COLO829 (cell line): Measurements from ENCODE around the gene TRPC1.
A peak's percentile ranks its signal among the peaks of the same experiment; 100 is the strongest.
"Not testable (repeated sequence)": the region's sequence is repeated elsewhere in the genome, so short reads cannot be mapped to it uniquely, and the experiment has no call there.

Source experiments
- DNase-seq: peaks from one replicate; pipeline ENCODE4 v3.0.0; 2012; ENCODE audit warnings: low spot score

Gene TRPC1

DNA sequence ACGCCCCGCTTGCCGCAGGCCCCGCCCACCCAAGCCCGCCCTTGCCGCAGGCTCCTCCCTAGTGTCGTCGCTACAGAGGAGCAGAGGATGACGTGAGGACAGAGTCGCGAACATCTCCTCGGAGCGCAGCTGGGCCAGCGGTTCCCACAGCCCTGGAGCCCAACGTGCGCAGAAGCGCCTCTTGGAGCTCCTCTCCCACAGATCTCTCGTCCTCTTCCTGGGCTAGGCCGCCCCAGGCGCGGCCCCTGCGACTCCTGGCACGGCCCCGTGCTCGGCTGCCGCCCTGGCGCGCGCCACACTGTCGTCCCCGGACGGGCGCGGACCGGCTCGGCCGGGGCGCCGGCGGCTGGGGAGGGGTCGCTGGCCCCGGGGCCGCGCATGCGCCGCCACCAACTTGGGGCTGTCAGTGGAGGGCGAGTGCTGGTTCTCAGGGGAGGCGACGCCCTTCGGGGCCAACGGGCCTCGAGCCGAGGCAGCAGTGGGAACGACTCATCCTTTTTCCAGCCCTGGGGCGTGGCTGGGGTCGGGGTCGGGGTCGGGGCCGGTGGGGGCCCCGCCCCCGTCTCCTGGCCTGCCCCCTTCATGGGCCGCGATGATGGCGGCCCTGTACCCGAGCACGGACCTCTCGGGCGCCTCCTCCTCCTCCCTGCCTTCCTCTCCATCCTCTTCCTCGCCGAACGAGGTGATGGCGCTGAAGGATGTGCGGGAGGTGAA, at the start of gene TRPC1:
TSS of gene TRPC1 (plus strand) at position 67 of the 714 bp plus-strand sequence. CDS start at position 593, 526 bp downstream.
- peak; percentile 89 for DNase-seq

DNA sequence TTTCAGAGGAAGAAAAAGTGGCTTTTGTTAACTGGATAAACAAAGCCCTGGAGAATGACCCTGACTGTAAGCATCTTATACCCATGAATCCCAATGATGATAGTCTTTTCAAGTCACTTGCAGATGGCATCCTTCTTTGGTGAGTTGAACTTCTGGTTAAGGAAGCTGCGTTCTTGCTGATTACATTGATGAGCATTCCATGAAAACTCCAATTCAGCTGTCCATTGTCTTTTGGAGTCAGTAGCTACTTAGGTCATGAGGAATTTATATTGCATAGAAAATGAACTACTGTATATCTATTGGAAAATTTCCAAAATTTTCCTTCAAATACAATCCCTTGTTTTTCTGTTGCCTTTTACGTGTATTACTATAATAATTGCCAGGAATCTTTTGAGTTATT, 47.7 kb upstream of the TRPC1 start:
- DNase-seq = peak; percentile 56

DNA sequence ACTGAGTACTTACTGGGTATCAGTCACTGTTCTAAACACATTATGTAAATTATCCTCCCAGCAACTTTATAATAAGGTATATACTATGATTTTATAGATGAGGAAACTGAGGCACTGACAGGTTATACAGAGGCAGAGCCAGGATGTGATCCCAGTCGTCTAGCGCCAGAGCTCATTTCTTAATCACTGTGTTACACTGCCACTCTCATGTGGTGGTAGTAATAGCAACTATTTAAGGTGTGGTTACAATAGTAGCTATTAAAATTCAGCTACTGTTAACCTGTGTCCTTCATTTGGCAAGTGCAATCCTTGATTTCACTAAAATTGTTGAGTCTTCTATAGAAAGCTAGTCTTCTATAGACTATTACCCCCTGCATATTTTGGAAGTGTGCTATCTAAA, 43.1 kb upstream of the TRPC1 start:
- DNase-seq = no peak

DNA sequence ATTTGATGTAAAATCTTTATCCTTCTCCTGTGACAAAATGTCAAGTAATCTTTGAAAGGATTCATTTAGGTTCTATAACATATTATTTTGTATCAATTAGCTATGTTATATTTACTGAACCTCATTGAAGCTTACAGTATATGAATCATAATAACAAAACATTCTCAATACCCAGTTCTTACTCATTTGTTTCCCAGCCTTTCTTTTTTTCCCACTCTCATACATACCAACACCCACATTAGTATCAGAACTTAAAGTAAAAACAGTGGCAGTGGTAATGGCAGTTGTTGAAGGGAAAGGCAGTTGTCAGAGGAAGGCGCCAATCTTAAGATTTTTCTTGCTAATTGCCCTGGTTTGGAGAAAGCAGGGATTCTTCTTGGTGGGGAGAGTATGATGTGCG, 33.2 kb upstream of the TRPC1 start:
- no peak for DNase-seq

DNA sequence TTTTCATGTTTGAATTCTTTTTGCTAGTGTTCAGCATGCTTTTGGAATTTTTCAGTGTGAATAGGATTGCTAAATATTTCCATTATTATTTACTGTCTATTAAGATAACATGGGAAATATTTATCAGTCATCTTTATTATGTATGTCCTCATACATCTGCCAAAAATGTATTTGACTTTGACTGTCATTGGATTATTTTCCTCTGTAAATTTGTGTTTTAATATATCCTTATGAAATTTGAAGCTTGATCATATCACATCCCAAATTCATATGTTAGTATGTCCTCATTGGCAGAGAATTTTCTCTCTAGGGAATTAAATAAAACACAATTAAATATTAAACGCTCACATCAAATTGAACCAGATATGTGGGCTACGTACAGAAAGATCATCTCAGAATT, 32.3 kb upstream of the TRPC1 start:
- DNase-seq = no peak

DNA sequence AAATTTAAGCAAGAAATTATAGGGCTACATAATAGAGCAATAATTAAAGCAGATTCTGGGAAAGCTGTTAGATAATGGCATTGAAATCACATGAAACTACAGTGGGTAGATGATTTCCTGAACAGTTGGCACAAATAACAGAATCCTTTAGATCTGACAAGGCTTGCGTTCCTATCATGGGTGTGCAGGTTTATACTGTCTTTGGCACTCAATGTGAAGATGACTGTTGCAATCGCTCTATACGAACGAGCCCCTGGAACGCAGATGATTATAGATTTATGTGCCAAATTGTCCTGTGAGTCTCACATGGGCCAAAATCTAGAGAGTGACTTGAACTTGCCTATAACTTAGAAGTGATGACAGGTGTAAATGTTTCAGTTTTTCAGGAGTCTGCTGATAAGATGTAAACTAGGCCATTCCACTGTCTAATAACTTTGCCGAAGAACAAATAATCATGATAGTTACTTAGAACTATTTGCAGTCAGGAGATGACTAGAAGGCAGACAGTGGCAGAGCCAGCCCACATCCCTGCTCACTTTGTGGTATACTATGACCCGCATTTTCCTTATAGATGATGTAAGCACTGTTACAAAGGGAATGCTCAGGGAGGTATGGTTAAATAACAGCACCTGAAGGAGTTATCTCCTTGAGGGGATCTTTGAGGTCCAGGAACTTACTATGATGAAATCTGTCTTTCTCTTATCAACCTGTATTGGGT, 30.5 kb upstream of the TRPC1 start:
- DNase-seq = no peak

DNA sequence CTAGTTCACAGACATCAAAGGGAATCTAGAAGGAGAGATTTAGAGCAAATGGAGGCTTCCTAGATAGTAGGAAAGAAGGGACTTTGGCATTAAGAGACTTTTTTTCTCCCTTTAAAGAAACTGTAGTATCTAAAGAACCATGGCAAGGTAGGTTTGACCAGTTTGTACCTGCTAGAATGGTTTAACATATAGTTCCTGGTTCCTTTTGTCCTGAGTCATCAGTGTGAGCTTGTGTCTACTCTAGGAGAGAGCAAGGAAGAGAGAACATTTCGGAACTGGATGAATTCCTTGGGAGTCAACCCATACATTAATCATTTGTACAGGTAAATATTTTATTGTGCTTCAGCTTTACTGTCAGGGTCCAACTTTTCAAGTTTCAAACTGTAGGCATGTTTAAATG, 29.6 kb upstream of the TRPC1 start:
- DNase-seq = no peak

DNA sequence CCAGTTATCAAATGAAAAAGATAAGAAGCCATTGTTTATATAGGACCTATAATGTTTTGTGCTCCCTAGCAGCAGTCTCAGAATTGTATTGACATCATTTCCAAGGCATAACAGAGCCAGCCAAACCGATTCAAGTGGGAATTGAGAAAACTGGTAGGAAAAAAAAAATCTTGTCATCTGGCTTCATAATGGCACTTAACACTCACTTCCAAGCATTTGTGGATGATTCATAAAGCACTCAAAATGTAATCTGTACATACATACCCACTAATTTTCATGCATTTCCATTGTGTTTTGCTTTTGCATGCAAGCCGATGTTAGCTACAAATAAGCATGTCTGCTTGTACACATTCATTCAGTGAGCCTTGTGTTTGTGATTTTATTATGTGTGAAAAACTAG, 18.6 kb upstream of the TRPC1 start:
- no peak for DNase-seq

DNA sequence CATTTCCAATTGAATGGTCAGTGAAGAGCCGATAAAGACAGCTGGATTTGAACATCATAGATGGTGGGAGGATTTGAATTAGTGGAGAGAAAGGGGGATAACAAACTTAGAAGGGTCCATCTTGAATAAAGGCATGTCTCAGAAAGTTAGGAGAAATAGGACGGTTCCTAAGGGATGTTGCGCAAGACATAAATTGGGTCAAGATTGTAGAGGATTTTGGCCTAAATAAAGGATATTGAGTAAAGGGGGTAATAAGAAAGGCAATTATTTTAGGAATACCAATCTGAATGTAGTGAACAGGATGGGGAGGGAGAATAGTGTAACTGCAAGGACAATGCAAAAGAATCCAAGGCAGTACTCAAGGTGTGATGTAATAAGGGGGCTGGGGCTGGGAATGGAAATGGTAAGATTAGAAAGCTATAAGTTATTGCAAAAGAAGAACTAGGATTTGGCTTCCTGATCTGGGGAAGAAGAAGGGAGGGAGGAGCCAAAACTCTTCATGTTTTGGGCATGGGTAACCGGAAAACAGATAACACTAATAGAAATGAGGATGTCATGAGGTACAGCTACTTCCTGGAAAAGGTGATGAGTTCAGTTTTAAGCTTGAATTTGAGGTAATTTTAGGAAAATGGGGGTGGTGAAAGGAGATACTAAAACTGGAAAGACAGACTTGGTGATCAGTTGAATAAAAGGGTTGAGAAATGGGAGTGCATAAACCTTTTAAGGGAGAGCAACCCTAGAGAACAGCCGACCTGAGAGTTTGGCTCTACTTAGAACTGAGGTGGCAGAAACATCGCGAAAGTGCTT, 17.3 kb upstream of the TRPC1 start:
- no peak for DNase-seq

DNA sequence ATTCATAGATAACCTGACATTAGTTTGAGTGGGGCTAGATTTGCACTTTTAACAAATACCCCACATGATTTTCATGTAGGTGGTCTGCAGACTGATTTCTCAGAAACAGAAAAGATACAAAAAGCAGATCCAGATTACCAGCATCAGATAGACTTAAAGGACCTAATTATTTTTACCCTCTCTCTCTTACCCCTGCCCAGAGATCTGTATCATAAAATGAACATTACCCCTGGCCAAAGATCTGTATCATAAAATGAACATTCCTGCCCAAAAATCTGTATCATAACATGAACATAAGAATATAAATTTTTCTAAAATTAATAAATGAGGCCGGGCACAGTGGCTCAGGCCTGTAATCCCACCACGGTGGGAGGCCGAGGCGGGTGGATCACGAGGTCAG, 14.6 kb upstream of the TRPC1 start:
- DNase-seq = no peak

DNA sequence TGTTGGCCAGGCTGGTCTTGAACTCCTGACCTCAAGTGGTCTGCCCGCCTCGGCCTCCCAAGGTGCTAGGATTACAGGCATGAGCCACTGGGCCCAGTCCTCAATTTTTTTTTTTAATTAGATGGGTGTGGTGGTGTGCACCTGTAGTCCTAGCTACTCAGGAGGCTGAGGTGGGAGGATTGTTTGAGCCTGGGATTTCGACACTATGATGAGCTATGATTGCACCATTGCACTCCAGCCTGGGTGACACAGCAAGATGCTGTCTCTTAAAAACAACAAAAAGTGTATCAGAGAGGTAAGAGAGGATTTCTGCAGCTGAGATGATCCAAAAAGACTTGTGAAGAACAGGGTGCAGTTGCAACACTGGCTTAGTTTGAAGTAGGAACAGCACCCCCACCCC, 9.0 kb upstream of the TRPC1 start:
- not testable (repeated sequence) for DNase-seq

DNA sequence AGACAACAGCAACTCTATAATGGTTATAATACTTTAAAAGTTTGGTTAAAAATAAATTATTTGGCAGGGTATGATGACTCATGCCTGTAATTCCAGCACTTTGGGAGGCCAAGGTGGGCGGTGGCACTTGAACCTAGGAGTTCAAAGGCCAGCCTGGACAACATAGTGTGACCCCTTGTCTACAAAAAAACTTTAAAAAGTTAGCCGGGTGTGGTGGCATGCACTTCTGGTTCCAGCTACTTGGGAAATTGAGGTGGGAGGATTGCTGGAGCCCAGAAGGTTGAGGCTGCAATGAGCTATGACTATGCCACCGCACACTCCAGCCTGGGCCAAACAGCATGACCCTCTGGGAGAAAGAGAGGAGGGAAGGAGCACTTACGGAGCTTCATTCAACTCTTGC, 7.7 kb upstream of the TRPC1 start:
- DNase-seq = no peak

DNA sequence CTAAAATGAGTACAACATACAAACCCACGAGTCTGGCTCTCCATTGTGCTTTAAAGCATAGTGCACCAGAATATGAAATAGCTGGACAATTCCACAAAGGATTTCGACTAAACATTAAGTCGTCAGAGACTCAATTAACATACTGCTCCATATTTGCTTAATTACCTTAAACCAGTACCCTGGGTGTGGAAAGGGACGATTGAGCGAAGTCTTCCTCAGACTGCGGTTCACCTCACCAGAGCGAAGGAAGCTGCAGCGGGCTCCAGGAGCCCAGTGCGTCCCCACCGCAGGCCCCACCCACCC, 218 bp upstream of the TRPC1 start:
- DNase-seq = no peak

DNA sequence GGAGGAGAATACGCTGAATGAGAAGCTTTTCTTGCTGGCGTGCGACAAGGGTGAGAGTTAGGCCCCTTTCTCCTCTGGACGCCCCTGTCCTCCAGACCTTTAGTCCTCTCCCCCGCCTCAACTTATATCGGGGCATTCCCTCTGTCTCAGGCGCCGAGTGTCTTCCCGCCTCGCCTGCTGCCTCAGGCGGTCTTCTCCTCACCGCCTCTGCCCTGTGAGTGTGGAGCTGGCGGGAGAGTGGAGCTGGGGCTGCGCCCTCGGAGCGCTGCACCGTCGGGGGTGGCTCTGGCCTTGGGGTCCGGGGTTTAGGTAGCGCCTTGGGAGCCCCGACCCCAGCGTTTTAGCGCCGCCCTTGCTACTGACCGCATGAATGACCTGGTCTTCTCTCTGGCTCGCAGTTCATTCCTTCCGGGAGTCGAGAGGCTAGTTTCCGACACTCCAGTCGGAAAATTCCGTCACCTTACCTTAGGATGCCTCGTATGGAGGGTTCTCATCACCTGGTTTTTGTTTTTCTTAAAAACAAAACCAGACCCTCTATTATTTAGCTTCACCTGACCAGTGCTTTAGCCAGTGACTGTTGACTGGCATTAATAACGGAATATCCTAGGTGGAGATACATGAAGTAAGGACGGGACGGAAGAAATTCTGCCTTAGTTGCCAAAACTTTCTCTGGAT, 985 bp downstream of the TRPC1 start:
- DNase-seq = peak; percentile 25

DNA sequence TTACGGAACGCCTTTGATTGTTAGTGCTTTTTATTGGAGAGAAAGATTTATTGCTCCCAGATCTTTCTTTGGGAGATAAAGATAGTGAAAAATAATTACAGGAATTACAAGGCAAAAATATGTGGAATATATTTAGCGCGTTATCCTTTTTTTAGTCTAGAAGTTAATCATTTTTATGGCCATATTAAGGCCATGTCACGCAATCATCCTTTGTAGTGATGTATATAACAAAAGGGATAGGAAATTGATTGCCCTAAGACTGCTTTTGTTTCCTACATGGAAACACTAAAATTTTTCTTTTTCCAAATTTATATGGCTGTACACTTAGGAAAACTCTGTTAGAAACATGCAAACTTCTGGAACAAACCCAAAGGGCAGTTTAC, 1.5 kb downstream of the TRPC1 start:
- DNase-seq = no peak

DNA sequence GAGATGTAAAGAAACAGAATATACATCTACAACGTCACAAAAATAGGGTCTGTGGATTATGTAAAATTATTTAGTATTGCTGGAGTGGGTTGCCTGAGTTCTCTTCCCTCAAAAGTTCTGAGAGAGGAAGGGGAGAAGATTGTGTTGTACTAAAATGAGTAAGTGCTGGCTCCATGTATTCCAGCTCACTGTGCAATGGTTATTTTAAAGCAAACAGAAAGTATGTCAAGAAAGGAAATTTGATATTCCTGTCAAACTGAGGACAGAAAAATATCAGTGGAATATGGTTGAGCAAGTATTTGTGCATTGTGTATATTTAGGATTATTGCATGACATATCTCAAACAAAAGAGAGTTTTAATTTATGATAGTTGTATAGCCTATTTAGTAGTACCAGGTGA, 2.2 kb downstream of the TRPC1 start:
- no peak for DNase-seq

DNA sequence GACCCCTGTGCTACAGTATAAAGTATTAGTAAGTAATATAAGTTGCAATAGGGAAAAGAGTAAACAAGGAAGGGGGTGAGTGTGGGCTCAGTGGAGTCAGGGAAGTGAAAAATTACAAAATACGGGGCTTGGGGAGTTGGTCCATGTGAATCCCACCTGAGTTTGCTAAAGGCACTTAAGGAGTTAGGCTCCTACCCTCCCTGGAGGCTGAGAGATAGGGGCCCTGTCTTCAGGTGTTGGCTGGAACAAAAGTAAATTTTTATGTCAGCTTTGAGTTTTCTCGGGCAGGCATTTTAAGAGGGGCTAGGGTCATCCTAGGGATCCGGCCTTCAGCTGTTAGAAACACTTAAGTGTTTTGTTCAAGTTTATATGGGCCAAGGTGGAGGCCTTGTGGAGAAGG, 8.2 kb downstream of the TRPC1 start:
- no peak for DNase-seq

DNA sequence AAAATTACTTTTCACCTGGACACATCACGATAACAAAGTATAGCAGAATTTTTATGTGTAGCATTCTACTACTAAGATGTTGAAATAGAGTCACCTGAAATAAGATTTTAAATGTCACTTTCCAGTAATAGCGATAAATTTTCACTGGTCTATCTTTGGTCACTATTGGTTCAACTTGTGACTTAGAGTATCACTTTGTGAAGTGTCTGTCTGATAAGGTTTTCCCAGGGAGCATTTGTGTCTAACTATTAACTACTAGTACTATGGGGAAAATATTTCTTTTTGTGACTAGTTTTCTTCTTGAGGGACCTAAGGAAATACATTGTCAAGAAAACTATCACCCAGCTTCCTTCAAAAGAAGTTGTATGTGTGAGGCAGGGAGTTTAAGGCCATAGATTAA, 11.0 kb downstream of the TRPC1 start:
- DNase-seq = no peak

DNA sequence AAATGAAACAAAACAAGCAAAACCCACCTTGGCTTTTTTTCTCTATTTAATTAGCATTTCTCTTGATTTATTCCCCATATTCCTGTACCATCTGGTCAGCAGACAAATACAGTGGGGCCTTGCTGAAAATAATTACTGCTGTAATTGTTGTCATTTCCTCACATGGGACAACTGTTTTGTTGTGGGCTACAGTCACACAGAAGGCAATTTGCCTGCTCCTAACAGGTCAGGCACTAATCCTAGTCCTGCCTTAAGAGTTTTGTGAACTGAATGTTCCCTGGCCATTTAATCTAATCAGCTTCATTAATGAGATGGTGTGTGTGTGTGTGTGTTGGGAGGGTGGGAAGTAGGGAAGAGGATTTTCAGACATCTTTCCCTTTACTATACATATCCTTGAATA, 11.6 kb downstream of the TRPC1 start:
- no peak for DNase-seq

DNA sequence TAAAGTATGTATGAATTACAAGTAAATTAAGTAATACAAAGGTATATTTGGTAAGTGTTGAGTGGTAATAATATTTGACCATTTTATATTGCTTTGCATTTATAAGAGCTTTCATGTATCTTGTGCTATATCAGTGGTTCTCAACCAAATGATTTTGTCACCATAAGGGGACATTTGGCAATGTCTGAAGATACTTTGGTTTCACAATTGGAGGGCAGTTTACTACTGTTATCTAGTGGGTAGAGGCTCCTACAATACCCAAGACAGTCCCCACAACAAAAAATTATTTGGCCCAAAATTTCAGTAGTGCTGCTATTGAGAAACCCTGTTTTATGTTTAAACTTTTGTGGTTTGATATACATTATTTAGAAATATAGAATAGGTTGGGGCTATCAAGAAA, 14.6 kb downstream of the TRPC1 start:
- DNase-seq = no peak

DNA sequence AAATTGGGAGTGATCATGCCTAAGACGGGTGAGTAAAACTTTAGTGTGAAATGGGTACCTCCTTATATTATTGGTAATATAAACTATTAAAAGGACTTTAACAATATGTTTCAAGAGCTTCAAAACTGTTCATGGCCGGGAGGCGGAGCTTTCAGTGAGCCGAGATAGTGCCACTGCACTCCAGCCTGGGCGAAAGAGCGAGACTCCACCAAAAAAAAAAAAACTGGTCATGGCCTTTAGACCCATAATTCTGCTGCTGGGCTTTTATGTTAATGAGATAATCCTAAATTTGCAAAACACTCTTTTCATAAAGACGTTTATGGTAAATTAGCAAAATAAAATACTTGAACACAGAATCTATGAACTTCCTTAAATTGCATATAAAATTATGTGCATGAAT, 22.8 kb downstream of the TRPC1 start:
- DNase-seq = no peak

DNA sequence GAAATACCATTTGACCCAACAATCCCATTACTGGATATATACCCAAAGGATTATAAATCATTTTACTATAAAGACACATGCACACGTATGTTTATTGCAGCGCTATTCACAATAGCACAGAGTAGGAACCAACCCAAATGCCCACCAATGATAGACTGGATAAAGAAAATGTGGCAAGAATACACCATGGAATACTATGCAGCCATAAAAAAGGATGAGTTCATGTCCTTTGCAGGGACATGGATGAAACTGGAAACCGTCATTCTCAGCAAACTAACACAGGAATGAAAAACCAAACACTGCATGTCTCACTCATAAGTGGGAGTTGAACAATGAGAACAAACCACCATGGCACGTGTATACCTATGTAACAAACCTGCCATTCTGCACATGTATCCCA, 26.7 kb downstream of the TRPC1 start:
- DNase-seq = not testable (repeated sequence)

DNA sequence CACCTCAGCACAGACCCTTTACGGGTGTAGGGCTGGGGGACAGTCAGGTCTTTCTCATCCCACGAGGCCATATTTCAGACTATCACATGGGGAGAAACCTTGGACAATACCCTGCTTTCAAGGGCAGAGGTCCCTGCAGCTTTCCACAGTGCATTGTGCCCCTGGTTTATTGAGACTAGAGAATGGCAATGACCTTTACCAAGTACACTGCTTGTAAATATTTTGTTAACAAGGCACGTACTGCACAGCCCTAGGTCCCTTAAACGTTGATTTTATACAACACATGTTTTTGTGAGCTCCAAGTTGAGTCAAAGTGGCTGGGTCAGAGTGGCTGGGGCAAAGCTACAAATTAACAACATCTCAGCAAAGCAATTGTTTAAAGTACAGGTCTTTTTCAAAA, 28.8 kb downstream of the TRPC1 start:
- not testable (repeated sequence) for DNase-seq
